ENCODE measurements around the gene CDX1. TPM values are rescaled to one million over a fixed set of nuclear protein-coding genes. Genes with fewer than 3 reads are reported as not detected.

The CDX1 gene
- total RNA-seq, 3 donors from 2014 or later, result 0.13 TPM; not detected in 2

GRCh38 chr5:150159741-150160179 lies 6.8 kb upstream of the CDX1 start:
- DNase-seq, result no peak
- ATAC-seq, result no peak
- Mint-ChIP-seq H3K36me3 (ENCODE audit: insufficient read depth) (no peaks in the 10 kb centered on the region), H3K4me1 (ENCODE audit: low read depth) (peaks cover 4% of the 10 kb centered on the region), H3K9me3 (no peaks in the 10 kb centered on the region), H3K27me3 (ENCODE audit: low read depth) (peaks cover 26% of the 10 kb centered on the region), H3K4me3 (no peak overlapping the region)

- H3K4me1 Mint-ChIP-seq (ENCODE audit: low read depth), result peaks cover 4% of the 10 kb centered on the region
- DNase-seq (no peak), ATAC-seq (no peak)
- H3K27me3 Mint-ChIP-seq (ENCODE audit: low read depth), result peaks cover 29% of the 10 kb centered on the region
- no peaks in the 10 kb centered on the region for H3K9me3 Mint-ChIP-seq
- no peaks in the 10 kb centered on the region for H3K36me3 Mint-ChIP-seq (ENCODE audit: insufficient read depth)
- H3K4me3 Mint-ChIP-seq, result no peak overlapping the region
Observed at GRCh38 chr5:150160448-150161081, 6.0 kb upstream of the CDX1 start.

DNA sequence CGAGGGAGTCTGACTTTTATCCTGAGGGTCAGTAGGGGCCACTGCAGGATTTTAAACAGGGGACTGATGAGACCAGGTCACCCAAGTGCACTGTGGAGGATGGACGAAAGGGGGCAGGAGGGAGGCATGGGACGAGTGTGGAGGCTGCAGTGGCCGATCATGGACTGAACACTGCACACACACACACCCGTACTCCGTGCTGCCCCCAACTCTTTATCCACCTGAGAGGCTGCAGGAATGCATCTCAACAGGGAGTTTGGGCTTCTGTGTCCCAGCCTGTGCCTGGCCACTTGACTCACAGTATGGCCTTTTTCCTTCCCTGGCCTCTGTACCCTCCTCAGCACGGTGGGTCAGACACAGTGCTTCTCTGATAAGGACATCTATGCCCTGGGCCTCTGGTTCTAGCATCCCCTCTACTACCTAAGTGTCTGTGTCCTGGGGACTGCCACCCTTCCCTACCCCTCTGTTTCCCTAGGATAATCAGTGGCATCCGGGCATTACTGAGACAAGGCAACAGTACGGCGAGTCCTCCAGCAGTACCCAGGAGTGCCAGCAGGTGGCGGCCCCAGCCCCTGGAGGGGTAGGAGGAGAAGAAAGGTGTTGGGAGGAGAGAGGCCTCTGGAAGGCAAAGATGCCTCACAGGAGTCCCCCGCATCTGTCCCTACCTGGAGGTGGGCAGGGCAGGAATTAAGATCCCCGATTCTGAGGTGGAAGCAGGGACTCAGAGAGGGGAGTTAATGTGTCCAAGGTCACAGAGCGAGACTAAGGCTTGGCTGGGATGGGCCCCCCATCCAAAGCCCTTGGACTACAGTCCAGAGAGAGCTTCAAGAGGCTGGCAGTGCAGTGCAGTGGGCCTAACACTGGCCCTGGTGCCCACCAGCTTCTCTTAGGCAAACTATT lies 5.1 kb upstream of the CDX1 start:
- Mint-ChIP-seq H3K4me3 (no peak overlapping the region), H3K27me3 (ENCODE audit: low read depth) (peaks cover 30% of the 10 kb centered on the region), H3K9me3 (no peaks in the 10 kb centered on the region), H3K4me1 (ENCODE audit: low read depth) (no peaks in the 10 kb centered on the region), H3K36me3 (ENCODE audit: insufficient read depth) (no peaks in the 10 kb centered on the region)
- ATAC-seq, result peak; percentile 76 to 88
- DNase-seq, result peak; percentile 69

DNA sequence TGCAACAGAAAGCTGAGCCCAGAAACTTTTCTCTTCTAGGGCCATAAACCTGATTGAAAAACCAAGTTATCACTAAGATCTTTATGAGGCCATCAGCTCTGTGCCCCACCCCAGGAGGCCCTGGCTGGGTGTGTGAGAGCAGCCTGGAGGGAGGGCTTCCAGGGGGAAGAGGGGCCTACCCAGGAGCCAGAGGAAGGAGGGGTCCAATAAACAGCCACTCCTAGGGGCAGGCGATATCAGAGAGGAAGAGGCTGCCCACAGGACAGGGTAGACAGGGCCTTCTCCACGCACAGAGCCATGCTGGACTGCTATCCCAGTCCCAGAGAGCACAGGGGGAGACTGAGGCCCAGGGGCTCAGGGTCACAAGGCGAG lies 4.5 kb upstream of the CDX1 start:
- Mint-ChIP-seq H3K27me3 (ENCODE audit: low read depth) (peaks cover 26% of the 10 kb centered on the region), H3K4me1 (ENCODE audit: low read depth) (no peaks in the 10 kb centered on the region), H3K36me3 (ENCODE audit: insufficient read depth) (no peaks in the 10 kb centered on the region), H3K4me3 (no peak overlapping the region), H3K9me3 (no peaks in the 10 kb centered on the region)
- no peak for ATAC-seq
- DNase-seq, result no peak

GRCh38 chr5:150163035-150163434 lies 3.5 kb upstream of the CDX1 start:
- DNase-seq (no peak), ATAC-seq (no peak)
- Mint-ChIP-seq H3K36me3 (ENCODE audit: insufficient read depth) (no peaks in the 10 kb centered on the region), H3K4me3 (no peak overlapping the region), H3K9me3 (no peaks in the 10 kb centered on the region), H3K27me3 (ENCODE audit: low read depth) (peaks cover 31% of the 10 kb centered on the region), H3K4me1 (ENCODE audit: low read depth) (no peaks in the 10 kb centered on the region)

- Mint-ChIP-seq H3K36me3 (ENCODE audit: insufficient read depth) (no peaks in the 10 kb centered on the region), H3K4me1 (ENCODE audit: low read depth) (no peaks in the 10 kb centered on the region), H3K27me3 (ENCODE audit: low read depth) (peaks cover 34% of the 10 kb centered on the region), H3K9me3 (no peaks in the 10 kb centered on the region), H3K4me3 (no peak overlapping the region)
- DNase-seq, result no peak
- ATAC-seq, result no peak
Observed at GRCh38 chr5:150163547-150164059, 3.0 kb upstream of the CDX1 start.

- Mint-ChIP-seq H3K9me3 (no peaks in the 10 kb centered on the region), H3K27me3 (ENCODE audit: low read depth) (peaks cover 35% of the 10 kb centered on the region), H3K4me3 (no peak overlapping the region), H3K36me3 (ENCODE audit: insufficient read depth) (no peaks in the 10 kb centered on the region), H3K4me1 (ENCODE audit: low read depth) (no peaks in the 10 kb centered on the region)
- ATAC-seq (no peak), DNase-seq (no peak)
Observed at GRCh38 chr5:150164211-150164980, 2.2 kb upstream of the CDX1 start.

DNA sequence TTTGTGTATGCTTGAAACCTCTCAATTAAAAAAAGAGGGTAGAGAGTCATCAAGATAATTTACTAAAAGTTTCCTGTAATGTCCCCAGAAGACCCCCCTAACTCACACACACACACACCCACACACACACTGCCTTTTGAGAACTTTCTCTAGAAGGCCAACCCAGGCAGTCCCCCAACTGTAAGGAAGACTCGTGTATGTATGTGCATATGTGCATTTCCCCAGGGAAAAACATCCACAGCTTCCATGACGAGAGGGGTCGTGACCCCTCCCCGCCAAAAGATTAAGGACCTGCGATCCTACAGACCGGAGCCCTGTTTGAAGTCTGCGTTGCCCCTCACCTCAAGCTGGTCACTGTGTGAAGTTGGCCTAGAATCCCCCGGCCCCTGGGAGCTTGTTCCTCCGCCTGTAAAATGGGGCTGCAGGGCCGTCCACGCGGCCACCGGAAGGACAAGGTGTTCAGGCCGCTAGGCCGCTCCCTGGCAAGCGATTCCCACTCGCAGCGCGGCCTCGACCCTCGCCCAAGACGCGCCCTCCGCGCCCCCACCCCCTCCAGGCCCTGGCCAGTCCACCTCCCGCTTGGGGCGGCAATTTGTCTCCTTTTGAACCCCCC lies 435 bp upstream of the CDX1 start:
- no peaks in the 10 kb centered on the region for H3K9me3 Mint-ChIP-seq
- no peaks in the 10 kb centered on the region for H3K4me1 Mint-ChIP-seq (ENCODE audit: low read depth)
- H3K27me3 Mint-ChIP-seq (ENCODE audit: low read depth), result peaks cover 46% of the 10 kb centered on the region
- no peak overlapping the region for H3K4me3 Mint-ChIP-seq
- no peak for DNase-seq
- no peaks in the 10 kb centered on the region for H3K36me3 Mint-ChIP-seq (ENCODE audit: insufficient read depth)
- ATAC-seq, result no peak

GRCh38 chr5:150167512-150167850 lies 903 bp downstream of the CDX1 start:
- Mint-ChIP-seq H3K27me3 (ENCODE audit: low read depth) (peaks cover 48% of the 10 kb centered on the region), H3K36me3 (ENCODE audit: insufficient read depth) (no peaks in the 10 kb centered on the region), H3K9me3 (no peaks in the 10 kb centered on the region), H3K4me1 (ENCODE audit: low read depth) (no peaks in the 10 kb centered on the region), H3K4me3 (no peak overlapping the region)
- ATAC-seq (no peak), DNase-seq (no peak)

- Mint-ChIP-seq H3K9me3 (no peaks in the 10 kb centered on the region), H3K27me3 (ENCODE audit: low read depth) (peaks cover 50% of the 10 kb centered on the region), H3K4me1 (ENCODE audit: low read depth) (no peaks in the 10 kb centered on the region), H3K4me3 (no peak overlapping the region), H3K36me3 (ENCODE audit: insufficient read depth) (no peaks in the 10 kb centered on the region)
- DNase-seq (no peak), ATAC-seq (no peak)
Observed at GRCh38 chr5:150167908-150168307, 1.3 kb downstream of the CDX1 start.

DNA sequence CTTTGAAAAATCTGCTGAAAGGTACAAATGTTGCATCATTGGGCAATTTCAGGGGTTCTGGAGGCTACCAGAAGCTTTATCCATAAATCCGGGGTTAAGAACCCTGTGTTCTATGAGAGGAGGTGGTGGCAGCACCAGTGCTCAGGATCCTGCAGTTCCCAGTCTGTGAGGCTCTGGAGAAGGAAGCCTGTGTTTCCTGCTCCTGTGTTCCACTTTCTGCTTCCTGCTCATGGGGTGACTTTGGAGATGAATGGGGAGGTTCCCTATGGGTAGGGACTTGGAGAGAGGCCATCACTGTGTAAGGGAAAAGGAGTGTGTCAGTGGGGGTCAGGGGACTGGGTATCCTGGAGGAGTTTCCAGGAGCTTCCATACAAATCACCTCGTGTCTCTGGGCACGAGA lies 2.3 kb downstream of the CDX1 start:
- no peaks in the 10 kb centered on the region for H3K36me3 Mint-ChIP-seq (ENCODE audit: insufficient read depth)
- H3K27me3 Mint-ChIP-seq (ENCODE audit: low read depth), result peaks cover 56% of the 10 kb centered on the region
- H3K4me1 Mint-ChIP-seq (ENCODE audit: low read depth), result no peaks in the 10 kb centered on the region
- ATAC-seq (no peak), DNase-seq (no peak)
- H3K9me3 Mint-ChIP-seq, result no peaks in the 10 kb centered on the region
- H3K4me3 Mint-ChIP-seq, result no peak overlapping the region

- no peaks in the 10 kb centered on the region for H3K4me1 Mint-ChIP-seq (ENCODE audit: low read depth)
- peaks cover 59% of the 10 kb centered on the region for H3K27me3 Mint-ChIP-seq (ENCODE audit: low read depth)
- H3K36me3 Mint-ChIP-seq (ENCODE audit: insufficient read depth), result no peaks in the 10 kb centered on the region
- H3K4me3 Mint-ChIP-seq, result no peak overlapping the region
- ATAC-seq, result no peak
- no peaks in the 10 kb centered on the region for H3K9me3 Mint-ChIP-seq
- DNase-seq, result no peak
Observed at GRCh38 chr5:150172145-150172544, 5.6 kb downstream of the CDX1 start.

DNA sequence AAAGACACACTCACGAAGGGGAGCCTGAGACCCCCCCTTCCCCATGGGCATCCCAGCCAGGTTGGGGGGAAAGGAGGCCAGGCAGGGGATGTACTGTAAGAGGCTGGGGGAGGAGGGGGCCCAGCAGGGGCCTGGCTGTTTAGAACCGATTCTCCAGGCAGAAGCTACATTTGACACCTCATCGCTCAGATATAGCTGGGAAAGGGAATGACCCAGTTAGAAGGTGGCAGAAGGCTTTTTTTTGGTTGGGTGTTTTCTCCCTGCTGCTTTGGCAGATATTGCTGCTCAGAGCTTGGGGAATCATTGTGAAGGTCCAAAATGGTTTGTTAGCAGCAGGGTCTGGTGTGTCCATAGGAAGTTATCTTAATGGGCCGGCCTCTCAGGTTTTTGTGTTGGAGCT lies 6.0 kb downstream of the CDX1 start:
- Mint-ChIP-seq H3K4me1 (ENCODE audit: low read depth) (no peaks in the 10 kb centered on the region), H3K4me3 (no peak overlapping the region), H3K27me3 (ENCODE audit: low read depth) (peaks cover 55% of the 10 kb centered on the region), H3K36me3 (ENCODE audit: insufficient read depth) (no peaks in the 10 kb centered on the region), H3K9me3 (no peaks in the 10 kb centered on the region)
- DNase-seq (no peak), ATAC-seq (no peak)

DNA sequence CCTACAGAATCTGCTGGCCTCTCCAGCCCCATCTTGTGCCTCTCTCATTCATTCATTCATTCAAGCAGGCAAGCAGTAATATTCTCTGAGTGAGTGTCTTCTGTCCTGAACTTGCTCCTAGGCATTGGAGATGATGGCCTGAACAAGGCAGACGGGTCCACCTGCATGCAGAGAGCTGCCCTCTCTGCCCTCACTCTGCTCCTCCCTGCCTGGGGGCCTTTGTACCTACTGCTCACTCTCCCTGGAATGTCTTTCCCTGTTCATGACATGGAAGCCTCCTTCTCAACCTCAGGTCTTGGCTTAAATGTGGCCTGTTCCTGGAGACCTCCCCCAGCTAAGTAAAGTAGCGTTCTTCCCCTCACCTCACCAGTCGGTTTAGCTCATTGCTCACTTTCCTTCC lies 6.6 kb downstream of the CDX1 start:
- DNase-seq (no peak), ATAC-seq (no peak)
- peaks cover 49% of the 10 kb centered on the region for H3K27me3 Mint-ChIP-seq (ENCODE audit: low read depth)
- H3K4me3 Mint-ChIP-seq, result no peak overlapping the region
- no peaks in the 10 kb centered on the region for H3K9me3 Mint-ChIP-seq
- no peaks in the 10 kb centered on the region for H3K4me1 Mint-ChIP-seq (ENCODE audit: low read depth)
- H3K36me3 Mint-ChIP-seq (ENCODE audit: insufficient read depth), result no peaks in the 10 kb centered on the region

Data from activated T-cell treated with anti-CD3 and anti-CD28 coated beads, Interleukin-2, amount 50 U/mL, for 4 hours (primary cell).